GM19099 (cell line): ENCODE measurements around the gene RHOU.

Experiments
- POLR2A ChIP-seq: IDR thresholded peaks from 3 replicates; pipeline ENCODE4 v1.6.1; 2011; ENCODE audit warnings: low read depth; ENCODE audit not compliant: insufficient read length; ENCODE audit errors: extremely low read depth

Gene RHOU

GRCh38 chr1:228748431-228748830 lies 13.2 kb downstream of the RHOU start:
- no peak for TF ChIP-seq POLR2A

GRCh38 chr1:228749765-228750164 lies 14.5 kb downstream of the RHOU start:
- no peak for TF ChIP-seq POLR2A

GRCh38 chr1:228750915-228751314 lies 15.6 kb downstream of the RHOU start:
- TF ChIP-seq POLR2A: no peak

GRCh38 chr1:228751360-228752098 lies 16.2 kb downstream of the RHOU start:
- no peak for TF ChIP-seq POLR2A

- TF ChIP-seq POLR2A: no peak
Observed at GRCh38 chr1:228752258-228752657, 17.0 kb downstream of the RHOU start.

- TF ChIP-seq POLR2A: no peak
Observed at GRCh38 chr1:228752675-228753265, 17.5 kb downstream of the RHOU start.

- TF ChIP-seq POLR2A: no peak
Observed at GRCh38 chr1:228753287-228753686, 18.0 kb downstream of the RHOU start.

GRCh38 chr1:228753786-228754360 lies 18.6 kb downstream of the RHOU start:
- TF ChIP-seq POLR2A: no peak

GRCh38 chr1:228754646-228755268 lies 19.5 kb downstream of the RHOU start:
- no peak for TF ChIP-seq POLR2A

GRCh38 chr1:228755800-228756199 lies 20.5 kb downstream of the RHOU start:
- no peak for TF ChIP-seq POLR2A

- no peak for TF ChIP-seq POLR2A
Observed at GRCh38 chr1:228756457-228756856, 21.2 kb downstream of the RHOU start.

- TF ChIP-seq POLR2A: no peak
Observed at GRCh38 chr1:228758447-228758846, 23.2 kb downstream of the RHOU start.

- TF ChIP-seq POLR2A: no peak
Observed at GRCh38 chr1:228760979-228761378, 25.7 kb downstream of the RHOU start.

GRCh38 chr1:228763561-228763960 lies 28.3 kb downstream of the RHOU start:
- no peak for TF ChIP-seq POLR2A

- no peak for TF ChIP-seq POLR2A
Observed at GRCh38 chr1:228765168-228765946, 30.1 kb downstream of the RHOU start.
